GM18499 (cell line): ENCODE measurements around the gene MAP4K2.

Experiments used
- ATAC-seq: cut with Tn5 transposase; IDR thresholded peaks from one replicate; pipeline ENCODE4 v1.9.1; 2021; ENCODE audit warnings: moderate number of reproducible peaks; ENCODE audit not compliant: insufficient read depth, unreplicated experiment

Gene MAP4K2

GRCh38 chr11:64758330-64759079 is 44.5 kb downstream of the MAP4K2 start:
- no peak for ATAC-seq

GRCh38 chr11:64757549-64758329 is 45.3 kb downstream of the MAP4K2 start:
- no peak for ATAC-seq

GRCh38 chr11:64755681-64756361 is 47.2 kb downstream of the MAP4K2 start:
- ATAC-seq, result no peak

- ATAC-seq, result no peak
Observed at GRCh38 chr11:64754919-64755662, 47.9 kb downstream of the MAP4K2 start.

- ATAC-seq, result no peak
Observed at GRCh38 chr11:64754124-64754918, 48.7 kb downstream of the MAP4K2 start.

- no peak for ATAC-seq
Observed at GRCh38 chr11:64753380-64754123, 49.5 kb downstream of the MAP4K2 start.

GRCh38 chr11:64753019-64753379 is 50.0 kb downstream of the MAP4K2 start:
- ATAC-seq, result no peak

GRCh38 chr11:64752175-64752970 is 50.6 kb downstream of the MAP4K2 start:
- no peak for ATAC-seq

- no peak for ATAC-seq
Observed at GRCh38 chr11:64751580-64751979, 51.4 kb downstream of the MAP4K2 start.

- ATAC-seq, result no peak
Observed at GRCh38 chr11:64751136-64751535, 51.9 kb downstream of the MAP4K2 start.

GRCh38 chr11:64750361-64751054 is 52.5 kb downstream of the MAP4K2 start:
- ATAC-seq, result no peak

- no peak for ATAC-seq
Observed at GRCh38 chr11:64747961-64748665, 54.9 kb downstream of the MAP4K2 start.

GRCh38 chr11:64746486-64746885 is 56.5 kb downstream of the MAP4K2 start:
- ATAC-seq, result no peak

GRCh38 chr11:64745521-64746328 is 57.3 kb downstream of the MAP4K2 start:
- ATAC-seq, result no peak

GRCh38 chr11:64745189-64745520 is 57.9 kb downstream of the MAP4K2 start:
- no peak for ATAC-seq

GRCh38 chr11:64744544-64745188 is 58.3 kb downstream of the MAP4K2 start:
- ATAC-seq, result no peak
